Lung microvascular endothelial cell (primary cell): Measurements from ENCODE around the gene NCAPH2. TPM values are rescaled to one million over a fixed set of nuclear protein-coding genes. Genes with fewer than 3 reads are reported as not detected.

Experiments used
- DNase-seq, 2 donors: peaks; one replicate each; pipeline versions ENCODE4 v3.0.0 to v3.0.0-alpha.2; 2010; ENCODE audit warnings: low read depth in 2 of 2
- total RNA-seq: library from RNA; depleted of rRNA; stranded (reverse); fragments of >200 nt; gene quantifications from 2 replicates; pipeline ENCODE4 v1.2.1, GENCODE V29; 2014

NCAPH2 gene
- total RNA-seq, 1 donor from 2014 or later = 14.5 TPM

GRCh38 chr22:50546326-50547262 is 38.6 kb downstream of the NCAPH2 start:
- no peak for DNase-seq

DNA sequence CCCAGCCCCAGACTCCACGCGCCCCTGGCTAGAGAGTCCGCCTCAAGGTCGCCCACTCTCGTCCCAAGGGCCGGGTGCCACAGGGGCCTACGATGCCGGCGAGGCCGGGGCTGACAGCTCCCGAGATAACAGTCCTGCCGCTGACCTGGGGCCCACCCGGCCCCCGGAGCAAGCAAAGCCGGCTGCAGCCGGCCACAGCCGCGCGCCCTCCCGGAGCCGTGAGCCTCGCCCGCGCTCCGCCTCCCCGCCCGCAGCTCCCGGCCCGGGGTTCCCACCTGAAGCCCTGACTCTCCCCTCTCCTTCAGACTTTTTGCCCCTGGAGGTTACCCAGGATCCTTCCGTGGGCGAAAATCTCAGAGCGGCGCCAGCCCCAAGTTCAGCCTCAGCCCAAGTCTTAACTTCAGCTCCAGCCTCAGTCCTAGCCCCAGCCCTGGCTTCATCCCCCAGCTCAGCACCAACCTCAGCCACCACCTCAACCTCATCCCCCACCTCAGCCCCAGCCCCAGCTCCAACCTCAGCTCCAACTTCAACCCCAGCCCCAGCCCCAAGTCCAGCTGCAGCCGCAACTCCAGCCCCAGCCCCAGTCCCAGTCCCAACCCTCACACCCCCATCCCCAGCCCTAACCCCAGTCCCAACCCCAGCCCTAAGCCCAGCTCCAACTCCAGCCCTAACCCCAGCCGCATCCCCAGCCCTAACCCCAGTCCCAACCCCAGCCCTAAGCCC is 39.4 kb downstream of the NCAPH2 start:
- no peak for DNase-seq

DNA sequence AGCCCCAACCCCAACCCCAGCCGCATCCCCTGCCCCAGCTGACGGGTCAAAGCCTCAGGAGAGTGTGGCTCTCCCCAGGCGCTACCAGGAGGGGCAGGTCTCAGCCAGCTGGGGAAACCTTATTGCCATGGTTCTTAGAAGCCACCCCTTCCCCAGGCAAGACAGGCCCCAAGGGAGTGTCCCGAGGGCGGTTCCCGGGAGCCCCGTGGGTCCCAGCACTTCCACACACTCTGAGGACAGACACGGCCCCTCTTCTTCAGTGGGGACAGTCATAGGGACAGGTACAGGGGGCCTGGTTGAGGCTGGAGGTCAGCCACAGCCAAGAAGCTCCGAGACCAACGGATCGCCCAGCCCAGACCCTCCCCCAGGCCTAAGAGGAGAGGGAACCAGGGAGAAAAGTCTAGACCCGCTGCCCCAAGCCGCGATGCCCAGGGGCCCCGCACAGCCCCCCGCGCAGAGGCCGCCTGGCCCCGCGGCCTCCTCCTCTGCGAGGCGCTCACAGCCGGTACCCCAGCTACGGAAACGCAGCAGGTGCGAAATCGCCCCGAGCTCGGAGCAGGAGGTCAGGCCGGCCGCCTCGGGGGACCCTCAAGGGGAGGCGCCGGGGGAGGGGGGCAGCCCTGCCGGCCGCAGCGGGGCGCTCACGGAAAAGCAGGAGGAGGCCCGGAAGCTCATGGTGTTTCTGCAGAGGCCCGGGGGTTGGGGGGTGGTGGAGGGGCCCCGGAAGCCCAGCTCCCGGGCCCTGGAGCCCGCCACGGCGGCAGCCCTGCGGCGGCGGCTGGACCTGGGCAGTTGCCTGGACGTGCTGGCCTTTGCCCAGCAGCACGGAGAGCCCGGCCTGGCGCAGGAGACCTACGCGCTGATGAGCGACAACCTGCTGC is 40.3 kb downstream of the NCAPH2 start:
- DNase-seq = no peak

DNA sequence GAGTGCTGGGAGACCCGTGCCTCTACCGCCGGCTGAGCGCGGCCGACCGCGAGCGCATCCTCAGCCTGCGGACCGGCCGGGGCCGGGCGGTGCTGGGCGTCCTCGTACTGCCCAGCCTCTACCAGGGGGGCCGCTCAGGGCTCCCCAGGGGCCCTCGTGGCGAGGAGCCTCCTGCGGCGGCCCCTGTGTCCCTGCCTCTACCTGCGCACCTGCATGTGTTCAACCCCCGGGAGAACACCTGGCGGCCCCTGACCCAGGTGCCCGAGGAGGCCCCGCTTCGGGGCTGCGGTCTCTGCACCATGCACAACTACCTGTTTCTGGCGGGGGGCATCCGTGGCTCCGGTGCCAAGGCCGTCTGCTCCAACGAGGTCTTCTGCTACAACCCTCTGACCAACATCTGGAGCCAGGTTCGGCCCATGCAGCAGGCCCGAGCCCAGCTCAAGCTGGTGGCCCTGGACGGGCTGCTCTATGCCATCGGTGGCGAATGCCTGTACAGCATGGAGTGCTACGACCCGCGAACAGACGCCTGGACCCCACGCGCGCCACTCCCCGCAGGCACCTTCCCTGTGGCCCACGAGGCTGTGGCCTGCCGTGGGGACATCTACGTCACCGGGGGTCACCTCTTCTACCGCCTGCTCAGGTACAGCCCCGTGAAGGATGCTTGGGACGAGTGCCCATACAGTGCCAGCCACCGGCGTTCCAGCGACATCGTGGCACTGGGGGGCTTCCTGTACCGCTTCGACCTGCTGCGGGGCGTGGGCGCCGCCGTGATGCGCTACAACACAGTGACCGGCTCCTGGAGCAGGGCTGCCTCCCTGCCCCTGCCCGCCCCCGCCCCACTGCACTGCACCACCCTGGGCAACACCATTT is 41.1 kb downstream of the NCAPH2 start:
- DNase-seq = no peak

GRCh38 chr22:50550395-50550794 is 42.4 kb downstream of the NCAPH2 start:
- no peak for DNase-seq

DNA sequence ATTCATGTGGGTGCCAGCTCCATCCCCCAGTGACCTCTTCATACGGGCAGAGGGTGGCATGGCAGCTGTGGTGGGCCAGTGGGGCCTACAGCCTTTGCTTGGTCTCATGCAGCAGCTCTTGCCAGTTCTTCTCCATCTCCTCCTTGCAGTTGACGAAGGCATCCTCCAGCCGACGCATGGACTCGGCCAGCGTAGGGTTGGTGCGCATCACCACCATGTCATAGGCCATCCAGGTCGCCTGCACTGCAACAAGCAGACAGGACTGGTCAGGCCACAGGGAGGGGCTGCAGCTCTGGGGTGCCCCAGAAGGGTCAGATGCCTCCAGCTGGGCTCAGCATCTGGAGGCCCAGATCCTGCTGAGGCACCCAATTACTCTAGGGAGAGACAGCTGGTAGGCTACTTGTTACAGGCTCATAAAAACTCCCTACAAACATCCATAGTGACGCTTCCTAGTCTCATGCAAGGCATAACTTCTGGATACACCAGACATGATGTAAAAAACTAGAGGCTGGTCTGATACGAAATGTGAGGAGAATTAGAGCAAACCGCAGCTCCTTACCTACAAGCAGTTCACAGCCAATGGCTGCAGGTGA is 43.2 kb downstream of the NCAPH2 start:
- DNase-seq = no peak

DNA sequence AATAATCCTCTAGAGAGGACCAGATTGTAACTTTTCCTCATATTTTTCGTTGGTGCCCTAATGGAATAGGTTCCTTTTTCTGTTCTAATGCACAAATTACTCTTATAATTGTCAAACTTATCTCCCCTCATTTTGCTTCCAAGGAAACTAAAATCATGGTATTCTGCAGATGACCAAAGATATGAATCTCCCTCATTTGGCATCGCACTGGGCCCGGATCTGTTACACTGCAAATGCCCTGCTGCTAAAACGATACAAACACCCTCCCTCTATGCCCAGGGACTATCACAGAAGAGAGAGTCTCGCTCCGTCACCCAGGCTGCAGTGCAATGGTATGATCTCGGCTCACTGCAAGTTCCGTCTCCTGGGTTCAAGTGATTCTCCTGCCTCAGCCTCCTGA is 45.3 kb downstream of the NCAPH2 start:
- DNase-seq = no peak

- DNase-seq = no peak
These were observed 48.7 kb downstream of the NCAPH2 start for GRCh38 chr22:50556703-50557102.

DNA sequence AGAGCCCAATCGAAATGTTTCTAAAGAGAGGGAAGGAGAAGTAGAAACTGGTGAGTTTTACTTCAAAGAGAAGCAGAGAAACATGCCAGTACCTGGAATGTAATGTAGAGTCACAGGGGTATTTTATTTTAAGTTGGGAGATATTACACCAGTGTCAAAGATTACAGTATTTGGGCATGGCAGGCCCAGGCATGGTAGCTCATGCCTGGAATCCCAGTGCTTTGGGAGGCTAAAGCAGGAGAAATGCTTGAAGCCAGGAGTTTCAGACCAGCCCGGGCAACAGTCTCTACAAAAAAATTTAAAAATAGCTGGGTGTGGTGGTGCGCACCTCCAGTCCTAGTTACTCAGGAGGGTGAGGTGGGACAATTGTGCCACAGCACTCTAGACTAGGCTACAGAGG is 52.0 kb downstream of the NCAPH2 start:
- DNase-seq = no peak

GRCh38 chr22:50561401-50562358 is 53.7 kb downstream of the NCAPH2 start:
- DNase-seq = no peak

GRCh38 chr22:50562523-50563412 is 54.7 kb downstream of the NCAPH2 start, which contains the start of gene SYCE3:
SYCE3 (minus strand) TSS chr22:50562919; CDS start chr22:50556405, 6,514 bp downstream.
- peak; percentile 74 to 84 for DNase-seq

DNA sequence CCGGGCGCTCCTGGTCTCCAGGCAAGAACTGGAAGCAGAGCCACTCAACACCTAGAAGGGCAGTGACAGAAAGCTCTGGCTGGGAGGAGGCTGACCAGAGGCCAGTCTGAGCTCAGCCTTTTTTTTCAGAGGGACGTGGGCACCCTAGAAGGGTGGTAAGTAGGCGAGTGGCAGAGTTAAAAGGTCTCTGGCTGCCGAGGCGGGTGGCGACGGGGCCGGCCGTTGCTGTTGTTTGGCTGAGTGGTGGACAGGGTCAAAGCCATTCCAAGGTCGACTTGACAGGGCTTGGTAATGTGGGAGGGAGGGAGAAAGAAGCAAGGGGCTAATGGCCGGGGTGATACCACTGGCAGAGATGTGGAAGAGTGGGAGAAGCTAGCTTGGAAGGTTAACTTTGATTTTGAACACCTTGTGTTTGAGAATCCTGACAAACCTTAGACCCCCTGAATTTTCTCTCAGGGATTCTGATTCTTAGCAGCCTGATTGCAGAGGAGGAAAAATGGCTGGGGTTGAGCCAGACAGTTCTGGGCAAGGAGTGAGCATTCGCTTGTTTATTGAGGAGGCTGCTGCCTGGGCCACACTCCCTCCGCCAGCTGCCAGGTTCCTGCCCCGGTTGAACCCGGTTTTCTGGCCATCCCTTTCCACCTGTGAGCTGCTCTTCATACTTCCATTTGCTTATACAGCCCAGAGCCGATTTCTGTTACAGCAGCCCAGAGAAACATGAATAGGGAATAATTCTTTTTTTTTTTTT is 55.6 kb downstream of the NCAPH2 start:
- no peak for DNase-seq

GRCh38 chr22:50564289-50564688 is 56.3 kb downstream of the NCAPH2 start:
- no peak for DNase-seq

GRCh38 chr22:50567721-50568252 is 59.8 kb downstream of the NCAPH2 start:
- DNase-seq = no peak

GRCh38 chr22:50568626-50569025 is 60.6 kb downstream of the NCAPH2 start:
- no peak for DNase-seq

- DNase-seq = no peak
These were observed 61.0 kb downstream of the NCAPH2 start for GRCh38 chr22:50569041-50569459.
